WERI-Rb-1 (cell line): ENCODE results near the gene GAB3.
A peak's percentile ranks its signal among the peaks of the same experiment; 100 is the strongest.

Experiments used
- DNase-seq: peaks from one replicate; pipeline ENCODE4 v3.0.0-alpha.2; 2020
- H3K27ac ChIP-seq: fragments of 250-450 bp; sonication (Bioruptor Pico); 2 replicates; pipeline ENCODE4 v1.5.1; 2020; ENCODE audit warnings: mild to moderate bottlenecking, moderate library complexity
- H3K27me3 ChIP-seq: fragments of 250-450 bp; sonication (Bioruptor Pico); 2 replicates; pipeline ENCODE4 v1.5.1; 2021; ENCODE audit warnings: mild to moderate bottlenecking, low read depth, moderate library complexity; ENCODE audit not compliant: insufficient read depth, severe bottlenecking
- H3K36me3 ChIP-seq: fragments of 250-450 bp; sonication (Bioruptor Pico); 2 replicates; pipeline ENCODE4 v1.5.1; 2020; ENCODE audit warnings: mild to moderate bottlenecking, moderate library complexity
- H3K4me3 ChIP-seq: 2 replicates; pipeline ENCODE4 v1.5.1; 2011; ENCODE audit warnings: low read depth, mild to moderate bottlenecking, control low read depth, low read length
- H3K9me3 ChIP-seq: fragments of 250-450 bp; sonication (Bioruptor Pico); 2 replicates; pipeline ENCODE4 v1.5.1; 2021; ENCODE audit warnings: mild to moderate bottlenecking, moderate library complexity; ENCODE audit not compliant: severe bottlenecking
- TF ChIP-seq, protein P1 (sequence below): IDR thresholded peaks from 2 replicates; pipeline ENCODE4 v1.5.1; 2011; ENCODE audit warnings: low read depth, mild to moderate bottlenecking, control low read depth, inconsistent platforms, low read length

Gene GAB3

DNA sequence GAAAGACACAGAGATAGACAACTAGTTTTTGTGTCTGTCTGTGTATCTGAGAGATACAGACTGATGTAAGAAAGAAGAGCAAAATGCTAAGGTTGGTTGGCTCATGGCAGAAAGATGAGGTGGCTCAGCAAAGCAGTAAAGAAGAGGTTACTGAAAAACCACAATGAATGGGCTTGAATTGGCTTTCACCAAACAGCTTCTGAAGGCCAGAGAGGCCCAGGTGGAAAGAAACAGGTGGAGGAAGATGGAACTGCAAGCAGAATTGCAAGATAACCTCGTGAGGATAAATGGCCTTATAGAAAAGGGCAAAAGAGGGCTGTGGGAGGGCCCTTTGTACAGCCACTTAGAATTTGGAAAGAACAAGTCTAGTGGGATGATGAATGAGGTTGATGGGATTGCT is 39.6 kb downstream of the GAB3 start:
- TF ChIP-seq, protein P1, sequence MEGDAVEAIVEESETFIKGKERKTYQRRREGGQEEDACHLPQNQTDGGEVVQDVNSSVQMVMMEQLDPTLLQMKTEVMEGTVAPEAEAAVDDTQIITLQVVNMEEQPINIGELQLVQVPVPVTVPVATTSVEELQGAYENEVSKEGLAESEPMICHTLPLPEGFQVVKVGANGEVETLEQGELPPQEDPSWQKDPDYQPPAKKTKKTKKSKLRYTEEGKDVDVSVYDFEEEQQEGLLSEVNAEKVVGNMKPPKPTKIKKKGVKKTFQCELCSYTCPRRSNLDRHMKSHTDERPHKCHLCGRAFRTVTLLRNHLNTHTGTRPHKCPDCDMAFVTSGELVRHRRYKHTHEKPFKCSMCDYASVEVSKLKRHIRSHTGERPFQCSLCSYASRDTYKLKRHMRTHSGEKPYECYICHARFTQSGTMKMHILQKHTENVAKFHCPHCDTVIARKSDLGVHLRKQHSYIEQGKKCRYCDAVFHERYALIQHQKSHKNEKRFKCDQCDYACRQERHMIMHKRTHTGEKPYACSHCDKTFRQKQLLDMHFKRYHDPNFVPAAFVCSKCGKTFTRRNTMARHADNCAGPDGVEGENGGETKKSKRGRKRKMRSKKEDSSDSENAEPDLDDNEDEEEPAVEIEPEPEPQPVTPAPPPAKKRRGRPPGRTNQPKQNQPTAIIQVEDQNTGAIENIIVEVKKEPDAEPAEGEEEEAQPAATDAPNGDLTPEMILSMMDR = no peak
- no peak overlapping the region for H3K27ac ChIP-seq
- no peaks in the 10 kb centered on the region for H3K9me3 ChIP-seq
- no peaks in the 10 kb centered on the region for H3K36me3 ChIP-seq
- no peak overlapping the region for H3K4me3 ChIP-seq
- DNase-seq = no peak
- H3K27me3 ChIP-seq = peaks cover 2% of the 10 kb centered on the region

DNA sequence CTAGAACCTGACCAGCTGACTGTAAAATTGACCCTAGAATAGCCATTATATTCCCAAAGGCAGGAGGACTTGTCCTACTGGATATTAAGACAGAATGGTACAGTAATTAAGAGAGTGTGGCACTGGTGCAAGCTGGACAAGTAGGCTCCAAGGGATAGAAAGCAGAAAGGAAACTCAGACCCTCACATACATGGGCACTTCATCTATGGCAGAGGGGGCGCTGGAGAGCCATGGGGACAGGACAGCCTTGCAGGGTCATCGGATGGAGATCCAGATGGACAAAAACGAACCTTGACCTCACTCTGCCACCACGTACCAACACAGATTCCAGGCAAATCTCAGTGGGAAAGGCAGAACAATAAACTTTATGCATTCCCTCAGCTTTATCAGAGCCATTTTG is 40.6 kb downstream of the GAB3 start:
- peaks cover 2% of the 10 kb centered on the region for H3K27me3 ChIP-seq
- H3K36me3 ChIP-seq = no peaks in the 10 kb centered on the region
- DNase-seq = no peak
- no peaks in the 10 kb centered on the region for H3K9me3 ChIP-seq
- no peak overlapping the region for H3K4me3 ChIP-seq
- H3K27ac ChIP-seq = no peak overlapping the region
- TF ChIP-seq, protein P1 = peak; percentile 48; the same call in 1 of the 2 replicates

DNA sequence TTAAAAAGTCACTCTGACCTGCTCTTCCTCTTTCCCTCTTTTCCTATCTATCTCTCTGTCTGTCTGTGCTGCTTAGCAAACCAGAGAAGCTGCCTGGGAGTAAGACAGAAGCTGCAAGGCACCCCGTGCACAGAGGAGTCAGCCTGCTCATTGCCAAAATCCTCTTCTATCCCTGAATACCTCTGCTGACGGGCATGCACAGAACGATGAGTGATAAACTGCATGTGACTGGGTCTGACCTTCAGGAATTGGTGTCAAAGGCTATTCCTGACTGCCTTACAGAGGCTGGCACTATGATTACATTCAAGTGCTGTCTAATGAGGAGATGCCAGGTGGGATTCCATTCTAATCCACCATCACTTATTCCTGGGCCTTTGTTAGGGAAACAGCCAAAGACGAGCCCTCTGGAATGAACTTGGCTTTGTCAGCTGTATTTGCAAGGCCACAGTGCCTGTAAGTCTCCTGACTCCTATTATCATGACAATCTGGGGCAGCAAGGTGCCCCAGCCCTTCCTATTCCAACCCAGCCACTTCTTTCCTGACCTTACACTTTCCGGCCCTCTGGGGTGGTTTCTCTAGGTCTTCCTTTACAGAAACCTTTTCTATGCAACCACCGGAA is 52.1 kb downstream of the GAB3 start:
- Histone ChIP-seq H3K27ac (no peak overlapping the region), H3K27me3 (no peaks in the 10 kb centered on the region), H3K9me3 (no peaks in the 10 kb centered on the region), H3K36me3 (no peaks in the 10 kb centered on the region), H3K4me3 (no peak overlapping the region)
- no peak for DNase-seq
- TF ChIP-seq, protein P1 = no peak

DNA sequence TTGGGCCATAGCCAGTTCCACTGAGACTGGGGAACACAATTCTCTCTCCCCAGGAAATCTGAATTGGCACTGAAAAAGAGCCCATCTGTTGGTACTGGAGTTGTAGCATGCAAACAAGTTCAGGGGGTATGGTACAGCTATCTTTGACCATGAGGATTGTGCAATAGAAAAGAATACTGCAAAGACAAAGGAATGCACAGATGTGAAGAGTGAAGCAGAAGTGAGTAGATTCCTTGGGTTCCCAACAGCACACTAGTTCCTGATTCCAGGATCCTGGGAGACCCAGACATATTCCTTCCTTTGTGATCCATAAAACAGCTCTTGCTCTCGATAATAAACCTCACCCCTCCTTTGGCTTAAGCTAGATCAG is 54.2 kb downstream of the GAB3 start:
- Histone ChIP-seq H3K4me3 (no peak overlapping the region), H3K27ac (no peak overlapping the region), H3K36me3 (no peaks in the 10 kb centered on the region), H3K27me3 (no peaks in the 10 kb centered on the region), H3K9me3 (no peaks in the 10 kb centered on the region)
- TF ChIP-seq, protein P1 = no peak
- DNase-seq = no peak

DNA sequence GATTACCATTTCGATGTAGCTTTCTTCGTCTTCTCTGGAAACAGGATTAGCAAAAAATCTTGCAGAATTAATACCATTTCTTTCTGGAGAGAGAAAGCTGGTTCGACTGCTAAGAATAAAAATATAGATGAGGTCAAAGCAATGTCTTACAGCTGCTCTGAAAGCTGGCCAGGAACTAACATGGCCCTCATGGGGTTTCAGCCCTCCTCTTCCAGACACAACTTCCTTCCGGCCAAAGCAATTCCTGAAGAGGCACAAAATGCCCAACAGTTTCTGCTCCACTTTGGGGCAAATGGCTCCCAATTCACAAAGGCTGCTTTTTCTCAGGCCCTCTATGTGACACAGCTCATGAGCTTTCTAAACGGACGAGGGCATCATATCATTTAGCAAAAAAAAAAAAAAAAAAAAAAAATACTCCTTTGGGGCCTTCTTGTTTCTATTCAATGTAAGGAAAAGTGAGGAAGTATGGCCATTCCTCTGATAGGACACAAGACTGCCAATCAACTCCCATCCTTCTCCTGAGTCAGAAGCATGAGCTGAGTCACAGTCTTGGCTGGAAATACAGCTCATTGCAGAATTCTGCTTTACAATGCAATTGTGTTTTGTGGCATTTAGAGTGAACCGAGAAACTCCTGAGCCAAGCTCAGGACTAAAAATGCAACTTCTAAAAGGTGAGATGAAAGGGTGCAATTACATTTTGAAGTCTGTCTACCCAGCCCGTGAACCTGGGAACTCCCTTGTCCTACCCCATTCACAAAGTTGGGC is 54.8 kb downstream of the GAB3 start:
- Histone ChIP-seq H3K4me3 (no peak overlapping the region), H3K27me3 (no peaks in the 10 kb centered on the region), H3K36me3 (no peaks in the 10 kb centered on the region), H3K27ac (no peak overlapping the region), H3K9me3 (no peaks in the 10 kb centered on the region)
- no peak for DNase-seq
- TF ChIP-seq, protein P1 = no peak
